ENCODE data around the gene TACC2.

GRCh38 chr10:122078965-122079795 lies 90.2 kb downstream of the TACC2 start:
- TF ChIP-seq, protein P1, sequence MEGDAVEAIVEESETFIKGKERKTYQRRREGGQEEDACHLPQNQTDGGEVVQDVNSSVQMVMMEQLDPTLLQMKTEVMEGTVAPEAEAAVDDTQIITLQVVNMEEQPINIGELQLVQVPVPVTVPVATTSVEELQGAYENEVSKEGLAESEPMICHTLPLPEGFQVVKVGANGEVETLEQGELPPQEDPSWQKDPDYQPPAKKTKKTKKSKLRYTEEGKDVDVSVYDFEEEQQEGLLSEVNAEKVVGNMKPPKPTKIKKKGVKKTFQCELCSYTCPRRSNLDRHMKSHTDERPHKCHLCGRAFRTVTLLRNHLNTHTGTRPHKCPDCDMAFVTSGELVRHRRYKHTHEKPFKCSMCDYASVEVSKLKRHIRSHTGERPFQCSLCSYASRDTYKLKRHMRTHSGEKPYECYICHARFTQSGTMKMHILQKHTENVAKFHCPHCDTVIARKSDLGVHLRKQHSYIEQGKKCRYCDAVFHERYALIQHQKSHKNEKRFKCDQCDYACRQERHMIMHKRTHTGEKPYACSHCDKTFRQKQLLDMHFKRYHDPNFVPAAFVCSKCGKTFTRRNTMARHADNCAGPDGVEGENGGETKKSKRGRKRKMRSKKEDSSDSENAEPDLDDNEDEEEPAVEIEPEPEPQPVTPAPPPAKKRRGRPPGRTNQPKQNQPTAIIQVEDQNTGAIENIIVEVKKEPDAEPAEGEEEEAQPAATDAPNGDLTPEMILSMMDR (conservative IDR thresholded peaks at IDR 0.05), result no peak
- TF ChIP-seq EZH2 (IDR thresholded peaks at IDR 0.05; ENCODE audit: low read depth), result no peak
